AG08396 (cell line): Measurements from ENCODE around the gene NOSIP.

ENCODE experiments used
- DNase-seq: peaks from one replicate; pipeline ENCODE4 v3.0.0; 2012; ENCODE audit warnings: low spot score, mixed read lengths

The NOSIP gene

GRCh38 chr19:49570997-49571676 lies 9.2 kb downstream of the NOSIP start:
- DNase-seq, result no peak

GRCh38 chr19:49570138-49570856 lies 10.1 kb downstream of the NOSIP start:
- peak; percentile 80 for DNase-seq

DNA sequence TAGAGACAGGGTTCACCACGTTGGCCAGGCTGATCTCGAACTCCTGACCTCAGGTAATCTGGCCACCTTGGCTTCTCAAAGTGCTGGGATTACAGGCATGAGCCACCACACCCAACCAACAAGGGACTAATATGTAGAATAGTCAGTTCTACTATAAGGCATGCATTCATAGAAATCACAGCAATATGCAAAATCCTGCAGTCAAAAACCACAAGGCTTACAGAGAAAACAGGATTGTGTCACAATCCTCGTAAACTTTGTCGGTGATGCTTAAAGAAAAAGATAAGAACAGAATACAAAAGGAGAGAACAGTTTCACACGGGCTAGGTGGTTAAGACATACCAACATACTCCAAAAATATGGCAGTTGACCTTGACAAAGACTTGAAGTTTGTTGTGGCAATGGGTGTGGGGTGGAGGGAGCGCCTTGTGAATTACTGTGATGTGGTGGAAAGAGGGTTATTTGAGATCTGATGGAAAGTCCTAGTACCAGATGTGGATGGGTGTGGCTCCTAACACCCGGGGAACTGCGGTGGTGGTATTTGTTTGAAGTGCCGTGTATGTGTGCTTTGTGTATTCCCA lies 12.4 kb downstream of the NOSIP start:
- DNase-seq, result no peak

DNA sequence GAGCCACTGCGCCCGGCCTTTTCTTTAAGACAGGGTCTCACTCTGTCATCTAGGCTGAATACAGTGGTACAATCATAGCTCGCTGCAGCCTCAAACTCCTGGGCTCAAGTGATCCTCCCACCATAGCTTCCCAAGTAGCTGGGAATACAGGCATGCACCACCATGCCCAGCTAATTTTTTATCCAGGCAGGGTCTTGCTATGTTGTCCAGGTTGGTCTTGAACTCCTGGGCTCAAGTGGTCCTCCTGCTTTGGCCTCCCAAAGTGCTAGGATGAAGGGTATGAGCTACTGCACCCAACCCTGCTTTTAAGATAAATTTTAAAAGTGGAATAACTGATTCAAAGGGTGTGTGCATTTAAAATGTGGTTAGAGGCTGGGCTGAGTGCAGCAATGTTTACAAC lies 14.1 kb downstream of the NOSIP start:
- no peak for DNase-seq

DNA sequence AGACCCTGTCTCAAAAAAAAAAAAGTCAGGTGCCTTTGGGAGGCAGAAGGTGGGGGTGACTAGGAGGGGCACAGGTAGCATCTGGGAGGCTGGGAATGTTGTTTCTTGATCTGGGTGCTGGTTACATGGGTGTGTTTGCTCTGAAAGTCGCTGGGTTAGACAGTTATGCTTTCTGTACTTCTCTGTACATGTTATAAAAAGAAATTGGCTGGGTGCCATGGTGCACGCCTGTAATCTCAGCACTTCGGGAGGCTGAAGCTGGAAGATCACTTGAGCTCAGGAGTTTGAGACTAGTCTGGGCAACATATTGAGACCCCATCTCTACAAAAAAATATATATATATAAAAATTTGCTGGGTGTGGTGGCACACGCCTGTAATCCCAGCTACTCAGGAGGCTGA lies 15.1 kb downstream of the NOSIP start:
- DNase-seq, result no peak

DNA sequence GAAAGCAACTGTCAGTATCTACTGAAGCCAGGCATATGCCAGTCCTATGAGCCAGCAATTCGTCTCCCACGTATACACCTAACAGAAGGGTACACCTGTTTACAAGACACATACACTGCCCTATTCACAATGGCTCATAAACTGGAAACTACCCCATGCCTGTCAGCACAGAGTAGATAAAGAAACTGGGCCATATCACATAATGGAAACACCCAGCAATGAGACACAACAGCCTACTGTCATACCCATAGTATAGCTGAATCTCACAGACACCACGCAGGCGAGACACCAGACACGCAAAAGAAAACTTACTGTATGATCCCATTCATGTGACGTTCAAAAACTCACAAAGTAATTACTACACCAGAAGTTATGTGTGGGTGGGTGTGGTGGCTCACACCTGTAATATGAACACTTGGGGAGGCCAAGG lies 15.7 kb downstream of the NOSIP start:
- DNase-seq, result no peak

DNA sequence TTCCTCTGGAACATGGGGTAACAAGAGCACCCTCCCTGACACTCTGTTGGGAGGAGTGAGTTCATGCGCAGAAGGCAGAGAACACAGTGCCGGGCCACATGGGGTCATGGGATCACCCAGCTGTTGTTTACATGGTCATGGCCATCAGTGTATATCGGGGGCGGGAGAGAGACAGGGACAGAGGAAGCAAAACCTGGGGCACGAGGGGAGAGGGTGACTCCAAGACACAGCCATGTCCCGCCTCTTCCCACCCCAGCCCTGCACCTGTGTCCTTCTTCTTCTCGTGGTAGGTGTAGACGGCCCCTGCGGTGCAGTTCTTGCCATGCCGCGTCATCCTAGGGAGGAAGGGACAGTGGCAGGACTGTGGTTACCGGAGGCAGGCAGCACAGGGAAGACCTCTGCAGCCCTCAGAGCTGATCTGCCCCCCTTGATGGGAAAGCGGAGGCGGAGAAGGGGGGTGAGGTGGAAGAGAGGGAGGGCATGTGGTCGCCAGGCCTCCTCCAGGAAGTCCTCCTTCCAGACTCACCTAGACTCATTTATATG lies 19.9 kb downstream of the NOSIP start:
- no peak for DNase-seq

DNA sequence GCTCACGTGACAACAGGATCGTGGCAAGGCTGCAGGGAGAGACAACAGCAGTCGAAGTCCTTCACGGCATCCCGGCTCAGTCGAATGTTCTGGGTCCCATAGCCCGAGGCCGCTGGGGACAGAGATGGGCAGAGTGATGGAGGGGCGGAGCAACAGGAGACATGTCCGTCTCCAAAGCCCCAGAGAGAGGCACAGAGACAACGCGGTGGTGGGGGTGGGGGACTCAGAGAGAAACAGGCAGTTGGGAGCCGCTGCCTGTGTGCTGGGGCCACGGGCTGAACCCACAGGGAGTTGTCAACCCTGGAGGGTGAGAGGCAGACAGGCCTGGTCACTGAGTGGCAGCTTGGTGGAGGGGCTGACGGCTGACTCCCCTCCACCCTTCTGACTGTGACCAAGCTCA lies 20.4 kb downstream of the NOSIP start:
- no peak for DNase-seq

DNA sequence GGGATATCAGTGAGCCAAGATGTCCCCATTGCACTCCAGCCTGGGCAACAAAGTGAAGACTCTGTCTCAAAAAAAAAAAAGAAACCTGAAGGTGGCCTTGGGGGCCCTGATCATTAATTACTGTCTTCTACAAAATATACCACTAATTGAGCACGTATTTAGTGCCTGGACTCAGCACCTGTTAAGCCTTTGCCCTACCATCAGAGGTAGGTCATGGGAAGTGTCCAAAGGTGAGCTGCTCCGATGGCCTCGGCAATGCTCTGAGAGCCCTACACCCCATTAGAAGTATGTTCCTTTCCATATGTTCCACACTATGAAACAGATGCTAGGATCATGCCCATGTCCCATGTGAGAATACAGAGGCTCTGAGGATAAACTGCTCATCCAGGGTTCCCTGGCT lies 20.9 kb downstream of the NOSIP start:
- DNase-seq, result no peak

GRCh38 chr19:49558591-49558990 lies 21.8 kb downstream of the NOSIP start:
- no peak for DNase-seq

GRCh38 chr19:49557641-49558325 lies 22.6 kb downstream of the NOSIP start:
- DNase-seq, result no peak

- DNase-seq, result no peak
Observed at GRCh38 chr19:49556412-49557398, 23.7 kb downstream of the NOSIP start.

DNA sequence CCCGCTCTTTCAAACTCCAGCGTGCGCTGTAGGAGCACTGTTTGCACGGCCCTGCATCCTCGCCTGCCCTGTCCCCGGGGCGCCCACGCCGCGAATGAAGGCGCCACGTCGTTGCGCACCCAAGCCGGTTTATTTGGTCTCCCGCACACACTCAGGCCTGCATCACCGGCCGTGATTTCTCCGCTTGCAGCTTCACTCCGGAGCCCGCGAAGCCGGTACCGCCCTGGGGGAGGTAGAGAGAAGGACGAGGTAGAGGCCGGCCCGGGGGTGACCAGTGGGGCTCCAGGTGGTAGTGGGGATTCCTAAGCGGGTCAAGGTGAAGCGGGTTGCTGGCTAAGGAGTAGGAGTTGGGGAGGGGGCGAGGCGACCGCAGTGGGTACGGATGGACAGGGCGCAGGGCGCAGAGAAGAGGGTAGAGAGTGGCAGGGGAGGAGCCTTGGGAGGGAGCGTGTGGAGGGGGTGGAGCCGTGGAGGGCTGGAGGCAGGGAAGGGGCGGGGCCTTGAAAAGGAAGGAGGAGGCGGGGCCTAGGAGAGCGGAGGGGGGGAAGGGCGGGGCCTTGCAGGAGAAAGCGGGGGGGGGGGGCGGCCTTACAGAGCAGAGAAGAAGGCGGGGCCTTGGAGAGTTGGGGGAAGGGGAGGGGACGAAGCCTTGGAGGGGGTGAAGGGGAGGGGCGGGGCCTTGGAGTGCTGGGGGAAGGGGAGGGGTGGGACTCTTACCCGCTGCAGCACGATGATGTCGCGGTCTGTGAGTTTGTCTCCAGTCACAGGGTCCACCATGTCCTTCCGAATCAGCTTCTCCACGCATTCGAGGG lies 24.6 kb downstream of the NOSIP start:
- DNase-seq, result peak; percentile 75

GRCh38 chr19:49554701-49555181 lies 25.6 kb downstream of the NOSIP start:
- no peak for DNase-seq

DNA sequence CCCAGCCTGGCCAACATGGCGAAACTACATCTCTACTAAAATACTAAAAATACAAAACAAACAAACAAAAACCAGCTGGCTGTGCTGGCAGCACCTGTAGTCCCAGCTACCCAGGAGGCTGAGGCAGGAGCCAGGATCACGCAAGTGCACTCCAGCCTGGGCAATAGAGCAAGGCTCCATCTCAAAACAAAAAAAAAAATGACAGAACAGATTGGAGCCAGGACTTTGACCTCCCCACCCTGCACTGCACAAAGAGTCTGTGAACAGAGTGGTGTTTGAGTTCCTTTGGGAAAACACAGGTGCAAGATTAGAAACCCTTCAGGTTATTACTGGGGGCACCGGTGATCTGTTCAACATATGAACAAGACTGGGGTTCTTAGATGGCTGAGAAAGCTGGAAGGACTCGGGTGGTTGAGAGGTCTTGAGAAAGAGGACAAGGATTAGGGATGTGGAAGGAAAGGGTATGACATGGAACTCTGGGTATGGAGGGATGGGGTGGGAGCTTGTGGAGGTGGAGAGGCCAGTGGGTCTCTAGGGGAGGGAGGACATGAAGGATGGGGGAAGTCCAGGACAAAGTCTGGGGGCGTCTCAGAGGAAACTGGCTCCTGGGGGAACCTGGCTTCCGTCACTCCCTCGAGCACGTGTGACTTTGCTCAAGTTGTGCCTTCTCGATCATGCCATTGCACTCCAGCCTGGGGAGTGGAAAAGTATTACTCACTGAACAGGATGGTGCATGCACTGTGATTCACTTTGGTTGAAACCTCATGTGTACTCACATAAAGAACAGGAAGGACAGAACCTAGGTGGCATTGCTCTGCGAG lies 26.7 kb downstream of the NOSIP start:
- peak; percentile 62 for DNase-seq

GRCh38 chr19:49552749-49553148 lies 27.6 kb downstream of the NOSIP start:
- DNase-seq, result no peak

DNA sequence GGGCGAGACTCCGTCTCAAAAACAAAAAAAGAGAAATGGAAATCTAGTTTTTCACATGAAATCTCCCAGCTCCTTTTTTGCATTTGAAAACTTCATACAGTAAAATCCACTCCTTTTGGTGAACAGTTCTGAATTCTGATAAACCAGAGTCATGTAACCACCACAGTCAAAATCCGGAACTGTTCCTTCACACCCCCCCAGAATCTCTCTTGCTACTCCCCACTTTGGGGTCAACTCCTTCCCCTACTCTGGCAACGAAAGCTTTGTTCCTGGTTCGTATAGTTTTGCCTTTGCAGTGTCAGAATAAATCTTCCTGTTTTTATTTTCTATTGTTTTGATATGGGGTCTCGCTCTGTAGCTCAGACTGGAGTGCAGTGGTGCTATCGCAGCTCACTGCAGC lies 28.8 kb downstream of the NOSIP start:
- no peak for DNase-seq

- no peak for DNase-seq
Observed at GRCh38 chr19:49549045-49549444, 31.3 kb downstream of the NOSIP start.

DNA sequence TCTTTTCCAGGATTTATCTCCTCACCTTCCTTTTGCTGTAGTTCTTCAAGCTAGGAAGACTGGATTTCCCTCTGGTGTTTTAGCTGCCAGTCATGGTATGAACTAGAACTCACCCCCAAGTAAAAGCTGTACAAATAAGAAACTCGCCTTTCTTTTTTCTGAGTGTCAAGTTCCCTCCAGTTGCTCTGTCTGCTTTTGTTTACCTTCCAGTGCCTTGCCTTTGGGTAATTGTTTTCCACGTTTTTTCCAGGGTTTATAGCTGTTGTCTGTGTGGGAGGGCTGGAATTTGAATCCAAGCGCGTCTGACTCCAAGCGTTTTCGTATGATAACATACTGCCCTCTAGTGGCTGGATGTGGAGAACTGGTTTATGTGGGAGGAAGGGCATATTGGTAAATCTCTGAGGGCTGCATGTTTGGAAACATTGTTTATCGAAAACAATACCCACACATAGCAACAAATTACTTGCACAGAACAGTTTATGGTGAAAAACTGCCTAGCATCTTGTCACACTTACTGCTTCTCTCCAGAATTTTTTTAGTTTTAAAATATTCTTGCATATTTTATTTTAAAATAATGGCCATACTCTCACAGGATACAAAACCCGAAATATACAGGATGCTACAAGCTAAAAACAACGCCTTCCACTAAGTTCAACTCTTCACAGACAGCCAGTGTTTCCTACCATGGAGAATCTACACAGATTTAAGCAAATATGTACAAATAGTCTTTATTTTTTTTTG lies 33.4 kb downstream of the NOSIP start:
- peak; percentile 88 for DNase-seq
